Mesodermal cell (in vitro differentiated cells): ENCODE data around the gene SLC6A12.
"Not testable (repeated sequence)": the region's sequence is repeated elsewhere in the genome, so short reads cannot be mapped to it uniquely, and the experiment has no call there.

ENCODE experiments used
- H3K27ac ChIP-seq: 2 replicates; pipeline ENCODE4 v1.7.0; 2013; ENCODE audit warnings: mild to moderate bottlenecking, low read depth, low read length, moderate library complexity; ENCODE audit not compliant: severe bottlenecking
- H3K36me3 ChIP-seq: 2 replicates; pipeline ENCODE4 v1.7.1; 2013; ENCODE audit warnings: mild to moderate bottlenecking, low read length, moderate library complexity; ENCODE audit not compliant: control insufficient read depth, insufficient read depth
- H3K4me1 ChIP-seq: one replicate; pipeline ENCODE4 v1.7.1; 2013; ENCODE audit warnings: mild to moderate bottlenecking, low read length; ENCODE audit not compliant: insufficient read depth, control insufficient read depth, poor library complexity, severe bottlenecking
- H3K4me3 ChIP-seq: 2 replicates; pipeline ENCODE4 v1.7.0; 2013; ENCODE audit warnings: low read length, control low read depth, mild to moderate bottlenecking; ENCODE audit not compliant: insufficient read depth, poor library complexity, severe bottlenecking; ENCODE audit errors: extremely low read depth
- H3K9me3 ChIP-seq: 2 replicates; pipeline ENCODE4 v1.7.1; 2013; ENCODE audit warnings: mild to moderate bottlenecking, low read length, moderate library complexity; ENCODE audit not compliant: control insufficient read depth
- WGBS, 2 experiments: methylation state at CpG; one replicate each; pipeline ENCODE4 v1.1.5; 2013; ENCODE audit warnings: missing lambda C conversion rate in 2 of 2; ENCODE audit not compliant: insufficient coverage in 2 of 2; 5-methylcytosine and 5-hydroxymethylcytosine counted together

SLC6A12 gene

DNA sequence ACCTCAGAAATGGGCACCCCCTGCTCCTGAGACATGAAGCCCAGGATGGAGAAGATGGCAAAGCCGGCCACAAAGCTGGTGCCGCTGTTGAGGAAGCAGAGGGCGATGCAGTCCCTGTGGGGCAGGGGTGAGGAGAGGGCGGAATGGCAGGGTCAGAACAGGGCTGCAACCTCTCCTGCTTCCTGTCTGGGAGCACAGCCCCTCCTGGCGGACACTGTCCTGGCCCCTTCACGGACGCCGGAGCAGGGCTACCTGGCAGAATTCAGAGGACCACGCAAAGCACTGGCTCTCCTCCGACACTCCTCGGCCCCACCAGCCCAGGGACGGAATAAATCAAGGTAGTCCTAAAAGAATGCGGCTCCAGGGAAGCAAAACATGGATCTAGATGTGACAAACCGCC is 12.4 kb upstream of the SLC6A12 start:
- Histone ChIP-seq H3K36me3 (no peaks in the 10 kb centered on the region), H3K4me3 (no peak overlapping the region), H3K9me3 (no peaks in the 10 kb centered on the region), H3K27ac (no peak overlapping the region), H3K4me1 (no peaks in the 10 kb centered on the region)
- WGBS, 2 experiments: 81 to 90% methylated on average over 13 of the region's 14 CpGs

DNA sequence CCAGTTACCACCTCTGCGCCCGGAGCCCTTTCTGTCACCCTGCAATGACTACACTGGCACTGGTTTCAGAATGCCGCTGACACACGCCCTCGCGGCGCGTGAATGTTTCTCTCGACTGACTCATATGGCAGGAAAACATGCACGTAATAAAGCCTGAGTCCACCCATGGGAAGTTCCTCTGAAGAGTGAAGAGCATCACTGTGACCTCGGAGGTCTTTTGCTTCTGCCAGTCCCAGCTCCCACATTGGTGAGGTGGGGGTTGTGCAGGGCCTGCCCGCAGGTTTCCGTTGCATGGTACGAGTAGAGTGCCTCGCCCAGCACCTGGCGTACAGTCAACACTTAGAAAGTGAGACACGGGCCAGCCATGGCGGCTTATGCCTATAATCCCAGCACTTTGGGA is 11.1 kb upstream of the SLC6A12 start:
- 88 to 94% methylated on average over 18 of the region's 18 CpGs for WGBS, 2 experiments
- Histone ChIP-seq H3K4me3 (no peak overlapping the region), H3K27ac (no peak overlapping the region), H3K36me3 (no peaks in the 10 kb centered on the region), H3K4me1 (no peaks in the 10 kb centered on the region), H3K9me3 (no peaks in the 10 kb centered on the region)

DNA sequence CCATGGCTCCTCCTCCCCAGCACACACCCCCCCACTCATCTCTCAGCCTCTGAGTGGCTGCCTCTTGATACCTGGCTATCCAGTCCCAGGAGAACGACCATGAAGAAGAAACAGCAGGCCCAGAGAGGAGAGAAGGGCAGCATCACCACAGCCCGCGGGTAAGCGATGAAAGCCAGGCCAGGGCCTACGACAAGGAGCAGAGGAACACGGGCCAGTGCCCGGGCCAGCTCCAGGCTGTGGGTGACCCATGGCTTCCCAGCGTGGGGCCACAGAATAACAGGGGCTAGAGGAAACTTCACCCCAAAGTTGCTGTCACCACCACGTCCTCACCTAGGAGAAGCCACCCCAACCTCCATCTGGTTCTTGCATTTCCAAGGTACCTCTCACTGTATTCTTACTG is 10.4 kb upstream of the SLC6A12 start:
- Histone ChIP-seq H3K27ac (no peak overlapping the region), H3K4me3 (no peak overlapping the region), H3K36me3 (no peaks in the 10 kb centered on the region), H3K9me3 (no peaks in the 10 kb centered on the region), H3K4me1 (no peaks in the 10 kb centered on the region)
- WGBS, 2 experiments: 96 to 98% methylated on average over 8 of the region's 9 CpGs

DNA sequence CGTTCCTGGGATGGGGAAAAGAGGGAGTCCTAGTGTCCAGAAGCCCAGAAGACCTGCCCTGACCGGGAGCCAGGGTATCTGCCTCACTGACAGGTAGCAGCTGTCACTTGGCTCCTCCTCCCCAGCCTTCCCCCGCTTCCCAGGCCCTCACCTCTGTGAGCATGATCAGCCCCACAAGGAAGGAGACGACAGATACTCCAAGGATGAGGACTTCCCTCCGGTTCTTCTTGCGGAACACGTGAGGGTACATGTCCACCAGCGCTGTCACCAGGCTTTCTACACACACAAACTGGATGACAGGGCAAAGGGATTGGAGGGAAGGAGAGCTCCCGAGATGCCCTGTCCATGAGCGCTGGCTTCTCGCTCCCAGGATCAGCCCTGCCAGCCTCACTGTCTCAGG is 9.9 kb upstream of the SLC6A12 start:
- Histone ChIP-seq H3K4me3 (no peak overlapping the region), H3K27ac (no peak overlapping the region), H3K9me3 (no peaks in the 10 kb centered on the region), H3K4me1 (no peaks in the 10 kb centered on the region), H3K36me3 (no peaks in the 10 kb centered on the region)
- 66 to 86% methylated on average over 5 to 11 of the region's 11 CpGs for WGBS, 2 experiments

DNA sequence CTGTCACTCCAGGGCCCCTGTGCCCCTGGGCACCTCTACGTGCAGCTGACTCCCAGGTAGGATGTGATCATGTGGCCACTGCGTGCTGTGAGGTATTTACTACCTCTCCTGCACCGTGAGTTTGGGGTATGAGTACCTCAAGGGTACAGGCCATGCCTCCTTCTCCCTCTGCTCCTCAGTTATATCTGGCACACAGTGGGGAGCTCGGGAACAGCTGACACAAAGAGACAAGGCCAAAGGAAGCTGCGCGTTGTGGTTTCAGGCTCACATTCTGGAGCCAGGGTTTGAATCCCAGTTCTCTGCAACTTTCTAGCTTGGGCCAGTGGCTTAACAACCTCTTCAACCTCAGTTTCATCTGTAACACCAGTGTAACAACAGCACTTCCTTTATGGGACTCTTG is 7.8 kb upstream of the SLC6A12 start:
- Histone ChIP-seq H3K4me3 (no peak overlapping the region), H3K9me3 (no peaks in the 10 kb centered on the region), H3K36me3 (no peaks in the 10 kb centered on the region), H3K27ac (no peak overlapping the region), H3K4me1 (no peaks in the 10 kb centered on the region)
- WGBS, 2 experiments: 92 to 94% methylated on average over 5 to 6 of the region's 6 CpGs

DNA sequence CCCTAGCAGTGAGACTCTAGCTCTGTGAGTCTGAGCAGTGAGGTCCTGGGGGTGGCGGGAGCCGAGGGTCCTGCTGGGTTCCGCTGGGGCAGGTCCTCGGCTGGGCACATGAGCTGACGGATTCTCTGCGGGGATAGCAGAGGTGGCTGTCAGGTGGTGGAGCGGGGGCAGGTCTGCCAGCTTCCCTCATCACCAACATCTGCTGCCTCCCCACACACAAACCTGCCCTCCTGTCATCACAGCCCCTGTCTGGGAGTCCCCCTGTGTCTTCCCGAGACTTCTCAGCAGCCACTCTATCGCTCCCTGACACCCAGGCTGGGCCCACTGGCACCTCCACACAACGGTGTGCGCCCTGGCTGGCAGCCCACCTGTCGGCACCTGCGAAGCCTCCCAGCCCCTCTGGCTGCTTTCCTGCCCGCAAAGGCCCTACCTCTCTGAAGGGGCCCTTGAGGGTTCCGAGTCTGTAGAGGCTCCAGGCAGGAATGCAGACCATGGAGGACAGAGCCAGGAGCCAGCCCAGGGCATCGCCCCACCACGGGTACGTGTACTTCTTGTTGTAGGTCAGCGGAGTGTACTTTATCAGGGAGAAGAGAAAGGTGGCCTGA is 7.1 kb upstream of the SLC6A12 start:
- Histone ChIP-seq H3K36me3 (no peaks in the 10 kb centered on the region), H3K9me3 (no peaks in the 10 kb centered on the region), H3K27ac (no peak overlapping the region), H3K4me1 (no peaks in the 10 kb centered on the region), H3K4me3 (no peak overlapping the region)
- WGBS, 2 experiments: 91 to 98% methylated on average over 8 to 16 of the region's 19 CpGs

DNA sequence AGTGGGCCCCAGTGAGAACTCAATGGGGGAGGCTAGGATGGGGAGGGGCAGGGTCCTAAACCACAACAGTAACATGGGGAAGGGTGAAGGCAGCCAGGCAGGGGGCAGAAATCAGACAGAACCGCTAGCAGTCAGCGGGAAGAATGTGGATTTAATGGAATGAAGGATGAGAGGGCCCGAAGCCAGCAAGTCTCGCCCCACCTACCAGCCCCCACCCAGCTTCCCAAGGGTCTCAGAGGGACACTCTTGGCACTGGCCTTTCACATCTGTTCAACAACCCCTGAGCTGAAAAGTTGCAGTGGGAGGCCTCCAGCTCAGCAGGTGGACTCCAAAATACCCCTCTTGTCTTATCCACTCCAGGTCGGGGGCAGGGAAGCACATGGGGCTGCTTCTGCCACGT is 6.5 kb upstream of the SLC6A12 start:
- Histone ChIP-seq H3K27ac (no peak overlapping the region), H3K4me1 (no peaks in the 10 kb centered on the region), H3K4me3 (no peak overlapping the region), H3K36me3 (no peaks in the 10 kb centered on the region), H3K9me3 (no peaks in the 10 kb centered on the region)
- WGBS, 2 experiments: 75 to 85% methylated on average over 2 to 6 of the region's 6 CpGs

DNA sequence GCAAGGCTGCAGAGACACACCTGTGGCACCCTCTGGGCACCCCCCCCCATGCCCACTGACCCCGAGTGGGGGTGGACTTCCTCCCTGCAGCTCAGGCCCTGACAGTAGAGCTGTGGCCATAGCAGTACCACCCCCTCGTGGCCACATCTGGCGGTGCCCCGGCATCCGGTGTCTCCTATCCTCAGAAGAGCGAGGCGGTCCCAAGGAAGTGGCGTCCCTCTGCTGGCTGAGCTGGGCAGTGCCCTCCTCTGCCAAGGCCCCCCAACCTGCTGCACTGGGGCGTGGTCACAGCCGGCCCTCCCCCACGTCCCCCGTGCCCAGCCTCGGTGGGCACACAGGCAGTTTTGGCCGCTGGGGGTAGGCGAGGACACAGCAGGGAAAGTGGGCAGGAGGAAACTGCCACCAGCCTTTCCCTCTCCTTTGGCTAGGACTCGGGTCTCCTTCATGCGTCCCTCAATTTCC is 6.0 kb upstream of the SLC6A12 start:
- Histone ChIP-seq H3K9me3 (no peaks in the 10 kb centered on the region), H3K27ac (no peak overlapping the region), H3K4me1 (no peaks in the 10 kb centered on the region), H3K36me3 (no peaks in the 10 kb centered on the region), H3K4me3 (no peak overlapping the region)
- 9% methylated on average over 8 to 9 of the region's 17 CpGs for WGBS, 2 experiments

DNA sequence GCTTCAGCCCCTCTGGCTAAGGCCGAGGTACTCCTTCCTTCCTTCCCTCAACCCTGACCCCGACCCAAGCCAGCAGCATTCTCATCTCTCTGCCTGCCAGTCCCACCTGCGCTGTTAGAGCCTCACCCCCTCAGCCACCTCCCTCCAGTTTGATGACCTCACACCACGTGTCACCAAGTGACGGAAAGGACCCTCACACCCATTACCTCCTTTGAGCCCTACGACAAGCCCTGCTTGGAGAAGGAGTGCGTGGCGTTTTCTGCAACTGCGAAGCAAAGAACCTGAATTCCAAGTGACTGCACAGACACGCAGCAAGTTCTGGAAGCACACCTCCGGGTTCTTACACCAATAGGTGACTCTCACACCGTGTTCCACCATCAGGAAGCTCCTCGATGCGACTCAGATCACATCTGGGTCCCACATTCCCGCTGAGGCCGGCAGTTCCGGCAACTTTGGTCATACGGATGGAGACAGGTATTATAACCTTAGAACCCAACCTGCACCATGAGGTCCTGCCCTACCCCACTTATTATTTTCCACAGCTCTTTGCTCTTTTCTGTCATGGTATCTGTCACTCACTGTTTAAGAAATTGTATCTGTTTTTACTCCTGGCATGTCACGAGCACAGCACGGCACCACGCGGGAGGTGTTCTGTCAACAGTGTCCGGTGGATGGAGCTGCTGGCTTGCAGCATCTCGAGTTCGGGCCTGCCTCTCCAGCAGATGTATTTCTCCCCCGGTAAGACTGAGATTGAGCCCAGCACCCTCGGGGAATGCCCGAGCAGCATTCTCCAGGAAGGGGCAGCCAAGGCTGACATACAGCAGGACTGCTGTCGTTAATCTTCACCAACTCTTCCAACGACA is 5.0 kb upstream of the SLC6A12 start:
- H3K27ac ChIP-seq: no peak overlapping the region
- no peaks in the 10 kb centered on the region for H3K9me3 ChIP-seq
- peaks cover 5% of the 10 kb centered on the region for H3K4me1 ChIP-seq
- H3K4me3 ChIP-seq: no peak overlapping the region
- 89 to 92% methylated on average over 26 to 28 of the region's 30 CpGs for WGBS, 2 experiments
- H3K36me3 ChIP-seq: no peaks in the 10 kb centered on the region

DNA sequence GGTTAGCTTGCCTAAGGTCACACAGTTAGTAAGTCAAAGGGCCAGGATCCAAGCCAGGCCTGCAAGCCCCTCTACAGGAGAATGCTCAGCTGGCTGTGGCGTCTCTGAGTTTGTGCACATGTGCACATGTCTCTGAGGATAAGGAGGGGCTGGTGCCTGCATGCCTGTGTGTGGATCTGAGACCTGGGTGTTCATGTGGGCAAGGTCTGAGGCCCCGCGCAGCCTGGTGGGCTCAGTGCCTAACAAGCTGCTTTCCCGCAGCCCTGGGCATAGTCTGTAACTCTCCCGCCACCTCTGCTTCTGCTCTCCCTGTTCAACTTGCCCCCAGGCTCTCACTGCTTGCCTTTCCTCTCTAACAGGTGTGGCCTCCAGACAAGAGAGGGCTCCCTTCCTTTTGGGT is 4.3 kb upstream of the SLC6A12 start:
- Histone ChIP-seq H3K36me3 (no peaks in the 10 kb centered on the region), H3K27ac (no peak overlapping the region), H3K4me1 (peaks cover 8% of the 10 kb centered on the region), H3K9me3 (no peaks in the 10 kb centered on the region), H3K4me3 (no peak overlapping the region)
- WGBS, 2 experiments: 85 to 92% methylated on average over 5 of the region's 5 CpGs

DNA sequence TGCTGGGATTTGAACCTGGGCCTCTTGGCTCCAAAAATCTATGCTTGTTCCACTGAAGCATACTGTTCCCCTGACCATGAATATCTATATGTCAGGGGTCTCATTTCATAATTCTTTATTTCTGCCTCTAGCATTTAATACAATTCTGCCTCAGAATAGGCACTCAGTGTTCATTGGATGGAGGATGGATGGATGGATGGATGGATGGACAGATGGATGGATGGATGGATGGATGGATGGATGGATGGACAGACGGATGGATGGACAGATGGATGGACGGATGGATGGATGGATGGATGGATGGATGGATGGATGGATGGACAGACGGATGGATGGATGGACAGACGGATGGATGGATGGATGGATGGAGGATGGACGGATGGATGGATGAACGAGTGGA is 3.1 kb upstream of the SLC6A12 start:
- not testable (repeated sequence) for H3K9me3 ChIP-seq, H3K27ac ChIP-seq, H3K4me3 ChIP-seq, H3K4me1 ChIP-seq, H3K36me3 ChIP-seq
- WGBS, 2 experiments: 81 to 89% methylated on average over 6 of the region's 6 CpGs
